ENCODE measurements around the gene KRTAP4-16.
"Not testable (repeated sequence)": the region's sequence is repeated elsewhere in the genome, so short reads cannot be mapped to it uniquely, and the experiment has no call there.

The KRTAP4-16 gene

DNA sequence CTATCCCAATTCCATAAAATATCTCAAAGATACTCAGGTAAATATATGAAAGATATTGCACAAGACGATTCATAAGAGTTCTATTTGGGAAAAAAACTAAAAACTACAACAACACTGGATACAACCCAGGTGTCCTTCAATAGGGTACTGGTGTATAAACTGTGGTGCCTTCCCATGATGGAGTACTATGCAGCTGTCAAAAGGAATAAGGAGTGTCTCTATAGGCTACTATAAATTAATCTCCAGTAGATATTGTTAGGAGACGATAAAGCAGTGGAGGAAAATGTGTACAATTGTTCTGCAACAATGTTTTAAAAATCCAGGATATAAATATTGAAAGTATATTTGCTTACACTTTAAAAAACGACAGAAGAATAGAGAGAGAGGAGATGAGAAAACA is 24.4 kb upstream of the KRTAP4-16 start:
- 0 out of 2 replicates have a peak, but pooled peaks cover 6% of the 10 kb centered on the region for H3K9me3 ChIP-seq (ENCODE audit: insufficient read depth, low read length)
- no peak overlapping the region for H3K27ac ChIP-seq (ENCODE audit: low read depth, low read length)
- no peaks in the 10 kb centered on the region for H3K27me3 ChIP-seq (ENCODE audit: low read length)
- H2AFZ ChIP-seq (ENCODE audit: low read depth, low read length, severe bottlenecking) = no peak overlapping the region
- H3K9me2 ChIP-seq (replicated peaks; ENCODE audit: insufficient read depth, low read length) = no peaks in the 10 kb centered on the region
- no peaks in the 10 kb centered on the region for H4K20me1 ChIP-seq (ENCODE audit: low read depth, low read length)
- H3K79me2 ChIP-seq (ENCODE audit: insufficient read depth, low read length) = no peaks in the 10 kb centered on the region
- no peaks in the 10 kb centered on the region for H3F3A ChIP-seq (ENCODE audit: insufficient read depth)
- no peak overlapping the region for H3K4me2 ChIP-seq (ENCODE audit: low read depth, low read length, poor library complexity, severe bottlenecking)
- H3K9ac ChIP-seq (ENCODE audit: low read length) = no peak overlapping the region
- no peaks in the 10 kb centered on the region for H3K36me3 ChIP-seq (ENCODE audit: low read length)
- no peak for TF ChIP-seq EZH2phosphoT487 (conservative IDR thresholded peaks at IDR 0.05; ENCODE audit: low read length)
- TF ChIP-seq, protein P1, sequence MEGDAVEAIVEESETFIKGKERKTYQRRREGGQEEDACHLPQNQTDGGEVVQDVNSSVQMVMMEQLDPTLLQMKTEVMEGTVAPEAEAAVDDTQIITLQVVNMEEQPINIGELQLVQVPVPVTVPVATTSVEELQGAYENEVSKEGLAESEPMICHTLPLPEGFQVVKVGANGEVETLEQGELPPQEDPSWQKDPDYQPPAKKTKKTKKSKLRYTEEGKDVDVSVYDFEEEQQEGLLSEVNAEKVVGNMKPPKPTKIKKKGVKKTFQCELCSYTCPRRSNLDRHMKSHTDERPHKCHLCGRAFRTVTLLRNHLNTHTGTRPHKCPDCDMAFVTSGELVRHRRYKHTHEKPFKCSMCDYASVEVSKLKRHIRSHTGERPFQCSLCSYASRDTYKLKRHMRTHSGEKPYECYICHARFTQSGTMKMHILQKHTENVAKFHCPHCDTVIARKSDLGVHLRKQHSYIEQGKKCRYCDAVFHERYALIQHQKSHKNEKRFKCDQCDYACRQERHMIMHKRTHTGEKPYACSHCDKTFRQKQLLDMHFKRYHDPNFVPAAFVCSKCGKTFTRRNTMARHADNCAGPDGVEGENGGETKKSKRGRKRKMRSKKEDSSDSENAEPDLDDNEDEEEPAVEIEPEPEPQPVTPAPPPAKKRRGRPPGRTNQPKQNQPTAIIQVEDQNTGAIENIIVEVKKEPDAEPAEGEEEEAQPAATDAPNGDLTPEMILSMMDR (IDR thresholded peaks at IDR 0.05; ENCODE audit: insufficient read depth, low read length, poor library complexity, severe bottlenecking) = no peak
- no peak overlapping the region for H3K4me3 ChIP-seq (ENCODE audit: insufficient read depth, low read length, poor library complexity, severe bottlenecking)

- H3K9me2 ChIP-seq (replicated peaks; ENCODE audit: insufficient read depth, low read length) = no peaks in the 10 kb centered on the region
These were observed 23.1 kb upstream of the KRTAP4-16 start for GRCh38 chr17:41125064-41125463.

GRCh38 chr17:41123991-41124371 is 22.0 kb upstream of the KRTAP4-16 start, which contains the start of gene KRTAP4-12:
Gene KRTAP4-12, minus strand, starts transcription at chr17:41124182. Its CDS starts 60 bp downstream, at chr17:41124122.
- not testable (repeated sequence) for H3K36me3 ChIP-seq (ENCODE audit: low read length); H3K9me3 ChIP-seq (ENCODE audit: insufficient read depth, low read length); H3K4me3 ChIP-seq (ENCODE audit: insufficient read depth, low read length, poor library complexity, severe bottlenecking); H3K27ac ChIP-seq (ENCODE audit: low read depth, low read length); H3K79me2 ChIP-seq (ENCODE audit: insufficient read depth, low read length); H3K27me3 ChIP-seq (ENCODE audit: low read length); H4K20me1 ChIP-seq (ENCODE audit: low read depth, low read length); H3K4me2 ChIP-seq (ENCODE audit: low read depth, low read length, poor library complexity, severe bottlenecking); H3K9ac ChIP-seq (ENCODE audit: low read length); H3F3A ChIP-seq (ENCODE audit: insufficient read depth); H3K9me2 ChIP-seq (replicated peaks; ENCODE audit: insufficient read depth, low read length); H2AFZ ChIP-seq (ENCODE audit: low read depth, low read length, severe bottlenecking)

More at GRCh38 chr17:41125064-41125463, 23.1 kb upstream of the KRTAP4-16 start:
- no peaks in the 10 kb centered on the region for H3K79me2 ChIP-seq (ENCODE audit: insufficient read depth, low read length)
- H3K9me3 ChIP-seq (ENCODE audit: insufficient read depth, low read length) = 0 out of 2 replicates have a peak, but pooled peaks cover 6% of the 10 kb centered on the region
- H4K20me1 ChIP-seq (ENCODE audit: low read depth, low read length) = no peaks in the 10 kb centered on the region
- H3K27me3 ChIP-seq (ENCODE audit: low read length) = no peaks in the 10 kb centered on the region
- no peak overlapping the region for H3K4me3 ChIP-seq (ENCODE audit: insufficient read depth, low read length, poor library complexity, severe bottlenecking)
- TF ChIP-seq EZH2phosphoT487 (conservative IDR thresholded peaks at IDR 0.05; ENCODE audit: low read length) = no peak
- TF ChIP-seq, protein P1 (IDR thresholded peaks at IDR 0.05; ENCODE audit: insufficient read depth, low read length, poor library complexity, severe bottlenecking) = no peak
- H3K36me3 ChIP-seq (ENCODE audit: low read length) = no peaks in the 10 kb centered on the region
- H3K27ac ChIP-seq (ENCODE audit: low read depth, low read length) = no peak overlapping the region
- H3K9ac ChIP-seq (ENCODE audit: low read length) = no peak overlapping the region
- no peak overlapping the region for H2AFZ ChIP-seq (ENCODE audit: low read depth, low read length, severe bottlenecking)
- no peak overlapping the region for H3K4me2 ChIP-seq (ENCODE audit: low read depth, low read length, poor library complexity, severe bottlenecking)
- no peaks in the 10 kb centered on the region for H3F3A ChIP-seq (ENCODE audit: insufficient read depth)

GRCh38 chr17:41123292-41123990 is 21.4 kb upstream of the KRTAP4-16 start:
- H3K9ac ChIP-seq (ENCODE audit: low read length); H3K4me2 ChIP-seq (ENCODE audit: low read depth, low read length, poor library complexity, severe bottlenecking); H3F3A ChIP-seq (ENCODE audit: insufficient read depth); H3K9me3 ChIP-seq (ENCODE audit: insufficient read depth, low read length); H3K27me3 ChIP-seq (ENCODE audit: low read length); H3K79me2 ChIP-seq (ENCODE audit: insufficient read depth, low read length); H3K27ac ChIP-seq (ENCODE audit: low read depth, low read length); H3K9me2 ChIP-seq (replicated peaks; ENCODE audit: insufficient read depth, low read length); H3K36me3 ChIP-seq (ENCODE audit: low read length); H3K4me3 ChIP-seq (ENCODE audit: insufficient read depth, low read length, poor library complexity, severe bottlenecking); H2AFZ ChIP-seq (ENCODE audit: low read depth, low read length, severe bottlenecking); H4K20me1 ChIP-seq (ENCODE audit: low read depth, low read length): not testable (repeated sequence)
